H1 (cell line): ENCODE results near the gene GUF1. TPM values are rescaled to one million over a fixed set of nuclear protein-coding genes. Genes with fewer than 3 reads are reported as not detected.

Source experiments
- CTCF ChIA-PET: fragments of 300-600 bp; sonication (Branson Sonifier 250); formaldehyde crosslinking; loops from one replicate; lab custom pipeline; 2021; ENCODE audit not compliant: partially characterized antibody; lab: Charles Lee
- POLR2A ChIA-PET: fragments of 300-600 bp; sonication (Branson Sonifier 250); formaldehyde crosslinking; loops from one replicate; lab custom pipeline; 2021; ENCODE audit warnings: inconsistent platforms; ENCODE audit not compliant: partially characterized antibody; lab: Charles Lee
- DNase-seq, 2 experiments: peaks; one replicate each; pipeline versions ENCODE4 v3.0.0 to v3.0.0-alpha.2; 2010 to 2022; ENCODE audit warnings: low spot score in 2 of 2, low read depth in 1 of 2, mixed read lengths in 1 of 2
- FAIRE-seq: peaks from 2 replicates; lab custom pipeline; 2011; peaks lifted over from hg19 to GRCh38; lab: Jason Lieb, UNC
- H2AFZ ChIP-seq: 2 replicates; pipeline ENCODE4 v1.8.1; 2012; ENCODE audit warnings: low read length, inconsistent platforms
- H2AK5ac ChIP-seq: 2 replicates; pipeline ENCODE4 v1.6.1; 2013; ENCODE audit warnings: low read depth, low read length
- H2BK120ac ChIP-seq: replicated peaks from 2 replicates; pipeline ENCODE3; 2013; ENCODE audit warnings: low read depth, low read length, inconsistent platforms
- H2BK12ac ChIP-seq: 2 replicates; pipeline ENCODE4 v1.6.1; 2013; ENCODE audit warnings: low read depth, low read length
- H2BK15ac ChIP-seq: 2 replicates; pipeline ENCODE4 v1.6.1; 2013; ENCODE audit warnings: low read length
- H2BK20ac ChIP-seq: 2 replicates; pipeline ENCODE4 v1.6.1; 2013; ENCODE audit warnings: low read length
- H2BK5ac ChIP-seq: 2 replicates; pipeline ENCODE4 v1.6.1; 2013; ENCODE audit warnings: low read depth, low read length
- H3K14ac ChIP-seq: 2 replicates; pipeline ENCODE4 v1.6.1; 2013; ENCODE audit warnings: inconsistent platforms; ENCODE audit not compliant: insufficient read length
- H3K18ac ChIP-seq: 2 replicates; pipeline ENCODE4 v1.6.1; 2013; ENCODE audit warnings: low read length; ENCODE audit errors: extremely low read depth
- H3K23ac ChIP-seq: 2 replicates; pipeline ENCODE4 v1.6.1; 2013; ENCODE audit warnings: inconsistent platforms; ENCODE audit not compliant: insufficient read length
- H3K23me2 ChIP-seq: 2 replicates; pipeline ENCODE4 v1.6.1; 2013; ENCODE audit warnings: low read depth, low read length
- H3K27ac ChIP-seq: 2 replicates; pipeline ENCODE4 v1.6.1; 2011; ENCODE audit warnings: low read depth, low read length, inconsistent platforms
- H3K27me3 ChIP-seq, 4 experiments: replicated peaks in 1 of 4; 1 replicate in 1 of 4; 2 replicates in 3 of 4; pipeline versions ENCODE4 v1.6.1 to v1.8.1; 2011 to 2013; ENCODE audit warnings: low read length in 3 of 4, mild to moderate bottlenecking in 3 of 4, inconsistent platforms in 2 of 4, mixed read lengths in 2 of 4, moderate library complexity in 1 of 4; ENCODE audit not compliant: control insufficient read depth in 3 of 4, insufficient read depth in 3 of 4; ENCODE audit errors: extremely low read depth in 1 of 4
- H3K36me3 ChIP-seq, 4 experiments: 2 replicates each; pipeline versions ENCODE4 v1.6.1 to v1.8.1; 2011 to 2013; ENCODE audit warnings: mild to moderate bottlenecking in 4 of 4, low read length in 3 of 4, moderate library complexity in 2 of 4, control low read depth in 1 of 4, inconsistent platforms in 1 of 4; ENCODE audit not compliant: insufficient read depth in 4 of 4, control insufficient read depth in 2 of 4
- H3K4ac ChIP-seq: replicated peaks from 2 replicates; pipeline ENCODE3; 2013; ENCODE audit warnings: low read length, low read depth, mixed read lengths, inconsistent platforms; ENCODE audit not compliant: insufficient read length
- H3K4me1 ChIP-seq, 4 experiments: replicated peaks in 1 of 4; 1 replicate in 1 of 4; 2 replicates in 3 of 4; pipeline versions ENCODE4 v1.6.1 to v1.8.1; 2011 to 2013; ENCODE audit warnings: low read length in 3 of 4, inconsistent platforms in 2 of 4, mixed read lengths in 1 of 4; ENCODE audit not compliant: insufficient read depth in 4 of 4, control insufficient read depth in 3 of 4
- H3K4me2 ChIP-seq, 2 experiments: 2 replicates each; pipeline versions ENCODE4 v1.6.1 to v1.8.1; 2011 to 2013; ENCODE audit warnings: low read depth in 2 of 2, low read length in 2 of 2, control low read depth in 1 of 2, inconsistent platforms in 1 of 2, mild to moderate bottlenecking in 1 of 2; ENCODE audit not compliant: insufficient read depth in 1 of 2
- H3K4me3 ChIP-seq, 4 experiments: fragments of 200-600, 300-600 bp in 1 of 4; sonication (generic), shearing (Covaris generic), sonication (Bioruptor Twin) in 1 of 4; 2 replicates each; pipeline versions ENCODE4 v1.5.1 to v1.8.1; 2011 to 2016; ENCODE audit warnings: low read length in 4 of 4, low read depth in 3 of 4, control low read depth in 2 of 4, inconsistent platforms in 2 of 4, mild to moderate bottlenecking in 2 of 4, mixed read lengths in 1 of 4, moderate library complexity in 1 of 4; ENCODE audit not compliant: insufficient read depth in 2 of 4; ENCODE audit errors: extremely low read depth in 1 of 4
- H3K56ac ChIP-seq: replicated peaks from 2 replicates; pipeline ENCODE3; 2013; ENCODE audit warnings: low read depth, mild to moderate bottlenecking, mixed read lengths, low read length, inconsistent platforms; ENCODE audit not compliant: insufficient read length
- H3K79me1 ChIP-seq: 2 replicates; pipeline ENCODE4 v1.6.1; 2013; ENCODE audit warnings: low read depth, low read length, control low read depth
- H3K79me2 ChIP-seq, 2 experiments: 2 replicates each; pipeline versions ENCODE4 v1.6.1 to v1.8.1; 2012 to 2013; ENCODE audit warnings: low read length in 2 of 2, mild to moderate bottlenecking in 2 of 2, inconsistent platforms in 1 of 2; ENCODE audit not compliant: insufficient read depth in 2 of 2, control insufficient read depth in 1 of 2
- H3K9ac ChIP-seq, 4 experiments: replicated peaks in 1 of 4; 1 replicate in 1 of 4; 2 replicates in 3 of 4; pipeline versions ENCODE4 v1.6.1 to v1.8.1; 2011 to 2013; ENCODE audit warnings: low read depth in 3 of 4, low read length in 3 of 4, control low read depth in 2 of 4, mild to moderate bottlenecking in 2 of 4, moderate library complexity in 2 of 4, inconsistent platforms in 1 of 4; ENCODE audit errors: extremely low read depth in 1 of 4
- H3K9me3 ChIP-seq, 2 experiments: 2 replicates each; pipeline versions ENCODE4 v1.6.1 to v1.8.1; 2012 to 2013; ENCODE audit warnings: mild to moderate bottlenecking in 2 of 2, moderate library complexity in 2 of 2, control low read depth in 1 of 2, inconsistent platforms in 1 of 2, low read depth in 1 of 2, low read length in 1 of 2, mixed read lengths in 1 of 2; ENCODE audit not compliant: insufficient read depth in 2 of 2
- H4K20me1 ChIP-seq, 2 experiments: replicated peaks in 1 of 2; 2 replicates each; pipeline versions ENCODE3 to v1.8.1; 2011 to 2013; ENCODE audit warnings: inconsistent platforms in 2 of 2, low read length in 2 of 2, mild to moderate bottlenecking in 1 of 2; ENCODE audit not compliant: insufficient read depth in 2 of 2, control insufficient read depth in 1 of 2
- H4K5ac ChIP-seq: 2 replicates; pipeline ENCODE4 v1.6.1; 2013; ENCODE audit warnings: low read length, low read depth, mixed read lengths, inconsistent platforms; ENCODE audit not compliant: insufficient read length
- H4K8ac ChIP-seq: 2 replicates; pipeline ENCODE4 v1.8.0; 2013; ENCODE audit warnings: mild to moderate bottlenecking, moderate library complexity, low read length, inconsistent platforms; ENCODE audit not compliant: insufficient read depth; ENCODE audit errors: extremely low read depth
- H4K91ac ChIP-seq: replicated peaks from 2 replicates; pipeline ENCODE3; 2013; ENCODE audit warnings: low read length, mixed read lengths, inconsistent platforms; ENCODE audit not compliant: insufficient read length
- BACH1 ChIP-seq: IDR thresholded peaks from 2 replicates; pipeline ENCODE4 v1.6.1; 2012; ENCODE audit warnings: low read length, improper control_type of control experiment
- CHD2 ChIP-seq: IDR thresholded peaks from 2 replicates; pipeline ENCODE4 v1.6.1; 2012; ENCODE audit warnings: low read length, improper control_type of control experiment
- CTBP2 ChIP-seq: IDR thresholded peaks from 2 replicates; pipeline ENCODE4 v1.7.0; 2011; ENCODE audit warnings: borderline replicate concordance, mild to moderate bottlenecking, moderate library complexity, mixed read lengths, low read length; ENCODE audit not compliant: insufficient read depth, insufficient read length
- KDM1A ChIP-seq: fragments of 200-600, 300-600 bp; sonication (generic); IDR thresholded peaks from 2 replicates; pipeline ENCODE4 v1.7.1; 2016; ENCODE audit warnings: mild to moderate bottlenecking, low read length, borderline replicate concordance
- POLR2AphosphoS5 ChIP-seq: IDR thresholded peaks from 2 replicates; pipeline ENCODE4 v1.6.1; 2011; ENCODE audit warnings: low read depth, low read length
- POU5F1 ChIP-seq: IDR thresholded peaks from 2 replicates; pipeline ENCODE4 v1.6.1; 2011; ENCODE audit warnings: low read depth, mild to moderate bottlenecking, low read length, moderate library complexity
- SIRT6 ChIP-seq: IDR thresholded peaks from one replicate; pipeline ENCODE4 v1.7.1; 2012; ENCODE audit warnings: low read length, inconsistent platforms
- SUZ12 ChIP-seq: fragments of 200-600 bp; sonication (generic); IDR thresholded peaks from 2 replicates; pipeline ENCODE4 v1.6.1; 2012; ENCODE audit warnings: mild to moderate bottlenecking, inconsistent platforms, low read length, moderate library complexity, mixed read lengths
- TAF1 ChIP-seq: IDR thresholded peaks from 2 replicates; pipeline ENCODE4 v1.6.1; 2011; ENCODE audit warnings: mild to moderate bottlenecking, low read depth, low read length
- USF2 ChIP-seq: IDR thresholded peaks from 2 replicates; pipeline ENCODE4 v1.6.1; 2011; ENCODE audit warnings: low read length, improper control_type of control experiment
- WGBS, 2 experiments: shearing (Covaris generic) in 1 of 2; methylation state at CpG; one replicate each; pipeline versions ENCODE4 v1.1.6 to v1.1.7; 2013 to 2015; ENCODE audit warnings: low lambda C conversion rate in 2 of 2, mixed read lengths in 2 of 2, inconsistent platforms in 1 of 2, low coverage in 1 of 2, missing lambda C conversion rate in 1 of 2; ENCODE audit not compliant: insufficient replicate concordance in 2 of 2, insufficient coverage in 1 of 2, insufficient read length in 1 of 2; ENCODE audit errors: extremely low coverage in 1 of 2, missing lambda C conversion rate in 1 of 2; 5-methylcytosine and 5-hydroxymethylcytosine counted together
- polyA plus RNA-seq, 7 experiments: library from polyadenylated mRNA; depleted of rRNA in 3 of 7; stranded (reverse) in 5 of 7; unstranded in 2 of 7; fragments of >200 nt in 5 of 7; fragments of 200-250 nt in 2 of 7; gene quantifications; 1 replicate in 5 of 7; 2 replicates in 1 of 7; 4 replicates in 1 of 7; pipeline versions ENCODE4 v1.2.1 to v1.2.3, GENCODE V29; 2011 to 2013; ENCODE audit warnings: missing spikeins in 2 of 7, mixed read lengths in 2 of 7
- total RNA-seq: library from RNA; stranded (reverse); fragmentation: NEBNext Ultra II Directional; extraction: Animal tissue kit (Norgen Biotek cat#: 25700); gene quantifications from 2 replicates; pipeline ENCODE4 v1.2.1, GENCODE V29; 2021
- TF ChIP-seq, protein P1 (sequence below), 3 experiments: IDR thresholded peaks; 1 replicate in 2 of 3; 2 replicates in 1 of 3; pipeline versions ENCODE4 v1.5.1 to v1.6.1; 2011; ENCODE audit warnings: low read length in 3 of 3, mild to moderate bottlenecking in 3 of 3, inconsistent platforms in 2 of 3, low read depth in 1 of 3, moderate library complexity in 1 of 3; ENCODE audit not compliant: insufficient read depth in 1 of 3; ENCODE audit errors: control extremely low read depth in 1 of 3

The GUF1 gene
- total and polyA plus RNA-seq, 2 of the 8 experiments (the other 6 are each of a cell fraction or from before 2014, with no cell fraction given), result 14.8 to 30.6 TPM

DNA sequence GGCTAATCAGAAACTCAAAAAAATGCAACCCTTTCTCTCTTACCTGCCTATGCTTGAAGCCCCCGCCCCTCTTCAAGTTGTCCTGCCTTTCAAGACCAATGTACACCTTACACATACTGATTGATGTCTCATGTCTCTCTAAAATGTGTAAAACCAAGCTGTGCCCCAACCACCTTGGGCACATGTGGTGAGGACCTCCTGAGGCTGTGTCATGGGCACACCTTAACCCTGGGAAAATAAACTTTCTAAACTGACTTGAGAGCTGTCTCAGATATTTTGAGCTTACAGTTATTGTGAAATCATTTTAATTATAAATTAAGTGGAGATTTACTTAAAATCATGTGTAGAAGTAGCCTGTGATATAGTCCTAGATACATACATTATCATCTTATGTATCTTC, 22.2 kb downstream of the GUF1 start:
- peaks cover 0 to 66% (median 24%) of the 10 kb centered on the region in 4 experiments; a peak in 6 of 8 replicates for H3K36me3 ChIP-seq
- no peak for FAIRE-seq
- peaks cover 0 to 1% of the 10 kb centered on the region in 2 experiments for H4K20me1 ChIP-seq
- no peaks in the 10 kb centered on the region for H3K27me3 ChIP-seq
- H4K5ac ChIP-seq, result no peak overlapping the region
- CTCF ChIA-PET, result no interaction called here
- no peak overlapping the region for H3K4ac ChIP-seq
- H2BK15ac ChIP-seq, result no peak overlapping the region
- H2BK12ac ChIP-seq, result no peak overlapping the region
- H2BK20ac ChIP-seq, result no peak overlapping the region
- no peak overlapping the region for H3K56ac ChIP-seq
- H3K4me2 ChIP-seq, result no peak overlapping the region
- no peak overlapping the region for H3K23ac ChIP-seq
- H3K14ac ChIP-seq, result no peak overlapping the region
- no peak overlapping the region for H3K27ac ChIP-seq
- H3K79me1 ChIP-seq, result no peaks in the 10 kb centered on the region
- H3K23me2 ChIP-seq, result no peaks in the 10 kb centered on the region
- no peak overlapping the region for H3K4me3 ChIP-seq
- no peak for DNase-seq
- no peak overlapping the region for H2AK5ac ChIP-seq
- no peak overlapping the region for H3K9ac ChIP-seq
- no peak overlapping the region for H4K91ac ChIP-seq
- no peak overlapping the region for H2AFZ ChIP-seq
- H3K18ac ChIP-seq, result no peak overlapping the region
- no peak overlapping the region for H4K8ac ChIP-seq
- no peaks in the 10 kb centered on the region for H3K9me3 ChIP-seq
- 100% methylated on average over 1 of the region's 1 CpG; no CpG with 5 or more reads in 1 of the 2 experiments for WGBS, 2 experiments
- H2BK120ac ChIP-seq, result no peak overlapping the region
- H3K79me2 ChIP-seq, result no peaks in the 10 kb centered on the region
- no peak overlapping the region for H2BK5ac ChIP-seq
- POLR2A ChIA-PET, result no interaction called here
- H3K4me1 ChIP-seq, result peaks cover 0 to 3% (median 0%) of the 10 kb centered on the region in 4 experiments; a peak in 1 of 7 replicates
- TF ChIP-seq BACH1 (no peak), POLR2AphosphoS5 (no peak), SIRT6 (no peak), USF2 (no peak), TAF1 (no peak), SUZ12 (no peak), POU5F1 (no peak), CHD2 (no peak), KDM1A (no peak), CTBP2 (no peak)
- TF ChIP-seq, protein P1, sequence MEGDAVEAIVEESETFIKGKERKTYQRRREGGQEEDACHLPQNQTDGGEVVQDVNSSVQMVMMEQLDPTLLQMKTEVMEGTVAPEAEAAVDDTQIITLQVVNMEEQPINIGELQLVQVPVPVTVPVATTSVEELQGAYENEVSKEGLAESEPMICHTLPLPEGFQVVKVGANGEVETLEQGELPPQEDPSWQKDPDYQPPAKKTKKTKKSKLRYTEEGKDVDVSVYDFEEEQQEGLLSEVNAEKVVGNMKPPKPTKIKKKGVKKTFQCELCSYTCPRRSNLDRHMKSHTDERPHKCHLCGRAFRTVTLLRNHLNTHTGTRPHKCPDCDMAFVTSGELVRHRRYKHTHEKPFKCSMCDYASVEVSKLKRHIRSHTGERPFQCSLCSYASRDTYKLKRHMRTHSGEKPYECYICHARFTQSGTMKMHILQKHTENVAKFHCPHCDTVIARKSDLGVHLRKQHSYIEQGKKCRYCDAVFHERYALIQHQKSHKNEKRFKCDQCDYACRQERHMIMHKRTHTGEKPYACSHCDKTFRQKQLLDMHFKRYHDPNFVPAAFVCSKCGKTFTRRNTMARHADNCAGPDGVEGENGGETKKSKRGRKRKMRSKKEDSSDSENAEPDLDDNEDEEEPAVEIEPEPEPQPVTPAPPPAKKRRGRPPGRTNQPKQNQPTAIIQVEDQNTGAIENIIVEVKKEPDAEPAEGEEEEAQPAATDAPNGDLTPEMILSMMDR (IDR thresholded peaks at IDR 0.05; ENCODE audit: control extremely low read depth in 1 of 3, insufficient read depth in 1 of 3, low read depth in 1 of 3, low read length in 3 of 3), result no peak
